H9 (cell line): ENCODE results near the gene EML1. TPM values are rescaled to one million over a fixed set of nuclear protein-coding genes. Genes with fewer than 3 reads are reported as not detected.

Experiments
- DNase-seq: peaks from one replicate; pipeline ENCODE4 v3.0.0-alpha.2; 2017
- H2AFZ ChIP-seq: one replicate; pipeline ENCODE4 v1.6.1; 2013; ENCODE audit warnings: mild to moderate bottlenecking, low read length, control low read depth, moderate library complexity
- H2AK5ac ChIP-seq: 2 replicates; pipeline ENCODE4 v1.6.1; 2013; ENCODE audit warnings: low read length, control low read depth, mixed read lengths; ENCODE audit not compliant: insufficient read length
- H2BK120ac ChIP-seq: one replicate; pipeline ENCODE4 v1.6.1; 2013; ENCODE audit warnings: low read depth, mild to moderate bottlenecking, low read length, control low read depth, inconsistent platforms; ENCODE audit not compliant: poor library complexity, severe bottlenecking
- H2BK12ac ChIP-seq: 2 replicates; pipeline ENCODE4 v1.6.1; 2013; ENCODE audit warnings: low read length, control low read depth, mixed read lengths, low read depth; ENCODE audit not compliant: insufficient read length
- H2BK15ac ChIP-seq: 2 replicates; pipeline ENCODE4 v1.6.1; 2013; ENCODE audit warnings: low read depth, low read length, control low read depth
- H2BK20ac ChIP-seq: one replicate; pipeline ENCODE4 v1.6.1; 2013; ENCODE audit warnings: low read depth, mild to moderate bottlenecking, low read length, control low read depth, inconsistent platforms; ENCODE audit not compliant: poor library complexity, severe bottlenecking
- H2BK5ac ChIP-seq: 2 replicates; pipeline ENCODE4 v1.6.1; 2013; ENCODE audit warnings: low read length, control low read depth, mixed read lengths; ENCODE audit not compliant: insufficient read length
- H3K14ac ChIP-seq: 2 replicates; pipeline ENCODE4 v1.6.1; 2013; ENCODE audit warnings: low read length, control low read depth; ENCODE audit not compliant: insufficient read depth
- H3K18ac ChIP-seq: 2 replicates; pipeline ENCODE4 v1.6.1; 2013; ENCODE audit warnings: low read depth, mild to moderate bottlenecking, mixed read lengths, low read length, control low read depth; ENCODE audit not compliant: insufficient read length
- H3K23ac ChIP-seq: 2 replicates; pipeline ENCODE4 v1.6.1; 2013; ENCODE audit warnings: low read length, control low read depth, mixed read lengths, low read depth; ENCODE audit not compliant: insufficient read length
- H3K23me2 ChIP-seq: 2 replicates; pipeline ENCODE4 v1.6.1; 2013; ENCODE audit warnings: low read depth, mild to moderate bottlenecking, mixed read lengths, low read length, control low read depth; ENCODE audit not compliant: insufficient read length, poor library complexity, severe bottlenecking
- H3K27ac ChIP-seq: 2 replicates; pipeline ENCODE4 v1.5.1; 2013; ENCODE audit warnings: low read length, control low read depth, mixed read lengths, low read depth; ENCODE audit not compliant: insufficient read length
- H3K27me3 ChIP-seq: 2 replicates; pipeline ENCODE4 v1.6.1; 2013; ENCODE audit warnings: low read length, control low read depth, inconsistent platforms; ENCODE audit not compliant: insufficient read depth
- H3K4ac ChIP-seq: 2 replicates; pipeline ENCODE4 v1.6.1; 2013; ENCODE audit warnings: low read depth, mild to moderate bottlenecking, control low read depth, inconsistent platforms, low read length, moderate library complexity
- H3K4me1 ChIP-seq: 2 replicates; pipeline ENCODE4 v1.6.1; 2013; ENCODE audit warnings: low read length, control low read depth, inconsistent platforms; ENCODE audit not compliant: insufficient read depth
- H3K4me2 ChIP-seq: 2 replicates; pipeline ENCODE4 v1.6.1; 2013; ENCODE audit warnings: low read length, control low read depth, mixed read lengths; ENCODE audit not compliant: insufficient read length, insufficient read depth
- H3K56ac ChIP-seq: 2 replicates; pipeline ENCODE4 v1.6.1; 2013; ENCODE audit warnings: low read depth, mild to moderate bottlenecking, mixed read lengths, low read length, control low read depth; ENCODE audit not compliant: insufficient read length
- H3K79me1 ChIP-seq: 2 replicates; pipeline ENCODE4 v1.6.1; 2013; ENCODE audit warnings: low read depth, mild to moderate bottlenecking, moderate library complexity, low read length, control low read depth, inconsistent platforms; ENCODE audit not compliant: insufficient read depth, poor library complexity, severe bottlenecking
- H3K79me2 ChIP-seq: 2 replicates; pipeline ENCODE4 v1.6.1; 2013; ENCODE audit warnings: low read length, control low read depth, inconsistent platforms; ENCODE audit not compliant: insufficient read depth
- H3K9ac ChIP-seq: 2 replicates; pipeline ENCODE4 v1.6.1; 2013; ENCODE audit warnings: low read length, control low read depth, mixed read lengths; ENCODE audit not compliant: insufficient read length; ENCODE audit errors: extremely low read depth
- H3K9me3 ChIP-seq: one replicate; pipeline ENCODE4 v1.6.1; 2013; ENCODE audit warnings: low read depth, low read length, inconsistent platforms; ENCODE audit not compliant: control insufficient read depth
- H3T11ph ChIP-seq: one replicate; pipeline ENCODE4 v1.6.1; 2013; ENCODE audit warnings: mild to moderate bottlenecking, low read length, control low read depth, inconsistent platforms
- H4K20me1 ChIP-seq: one replicate; pipeline ENCODE4 v1.6.1; 2013; ENCODE audit not compliant: control insufficient read depth, insufficient read length, insufficient read depth
- H4K5ac ChIP-seq: 2 replicates; pipeline ENCODE4 v1.6.1; 2013; ENCODE audit warnings: low read depth, mild to moderate bottlenecking, mixed read lengths, low read length, control low read depth; ENCODE audit not compliant: insufficient read length
- H4K8ac ChIP-seq: replicated peaks from 2 replicates; pipeline ENCODE4 v1.6.1; 2013; ENCODE audit warnings: low read length, control low read depth, mixed read lengths, low read depth; ENCODE audit not compliant: insufficient read length
- H4K91ac ChIP-seq: 2 replicates; pipeline ENCODE4 v1.6.1; 2013; ENCODE audit warnings: low read depth, mild to moderate bottlenecking, moderate library complexity, mixed read lengths, low read length, control low read depth; ENCODE audit not compliant: insufficient read length
- H3K27ac Mint-ChIP-seq, 3 experiments: 2 replicates in 2 of 3; 3 replicates in 1 of 3; pipeline ENCODE4 v1.8.0; 2020 to 2021; ENCODE audit warnings: mixed read lengths in 3 of 3, mild to moderate bottlenecking in 1 of 3, moderate library complexity in 1 of 3
- H3K27me3 Mint-ChIP-seq: 2 replicates; pipeline ENCODE4 v1.8.0; 2021; ENCODE audit warnings: low read depth, mild to moderate bottlenecking, moderate library complexity, mixed read lengths
- H3K36me3 Mint-ChIP-seq, 3 experiments: 2 replicates in 2 of 3; 3 replicates in 1 of 3; pipeline ENCODE4 v1.8.0; 2020 to 2021; ENCODE audit warnings: low read depth in 3 of 3, mixed read lengths in 3 of 3; ENCODE audit not compliant: insufficient read depth in 1 of 3
- H3K4me1 Mint-ChIP-seq, 2 experiments: 2 replicates each; pipeline ENCODE4 v1.8.0; 2020; ENCODE audit warnings: mixed read lengths in 2 of 2
- H3K4me3 Mint-ChIP-seq, 2 experiments: 2 replicates in 1 of 2; 3 replicates in 1 of 2; pipeline ENCODE4 v1.8.0; 2020 to 2021; ENCODE audit warnings: mild to moderate bottlenecking in 2 of 2, mixed read lengths in 2 of 2, moderate library complexity in 1 of 2
- H3K9me3 Mint-ChIP-seq, 2 experiments: 2 replicates in 1 of 2; 3 replicates in 1 of 2; pipeline ENCODE4 v1.8.0; 2020; ENCODE audit warnings: mild to moderate bottlenecking in 2 of 2, mixed read lengths in 2 of 2, moderate library complexity in 1 of 2
- WGBS: extraction: QIAGEN DNeasy Blood & Tissue Kit; methylation state at CpG from one replicate; pipeline ENCODE4 v1.1.7; 2013; ENCODE audit warnings: missing lambda C conversion rate, low lambda C conversion rate, mixed read lengths; ENCODE audit not compliant: insufficient read length; ENCODE audit errors: extremely low coverage; 5-methylcytosine and 5-hydroxymethylcytosine counted together
- total RNA-seq: library from RNA; stranded (reverse); gene quantifications from 2 replicates; pipeline ENCODE4 v1.2.1, GENCODE V29; 2021
- TF ChIP-seq, protein P1 (sequence below): fragments of 200-600 bp; sonication (generic); conservative IDR thresholded peaks from 3 replicates; pipeline ENCODE4 v1.8.0; 2021; ENCODE audit warnings: antibody characterized with exemption, mild to moderate bottlenecking

EML1 gene
- total RNA-seq, 1 experiment from 2014 or later: 16.7 TPM

DNA sequence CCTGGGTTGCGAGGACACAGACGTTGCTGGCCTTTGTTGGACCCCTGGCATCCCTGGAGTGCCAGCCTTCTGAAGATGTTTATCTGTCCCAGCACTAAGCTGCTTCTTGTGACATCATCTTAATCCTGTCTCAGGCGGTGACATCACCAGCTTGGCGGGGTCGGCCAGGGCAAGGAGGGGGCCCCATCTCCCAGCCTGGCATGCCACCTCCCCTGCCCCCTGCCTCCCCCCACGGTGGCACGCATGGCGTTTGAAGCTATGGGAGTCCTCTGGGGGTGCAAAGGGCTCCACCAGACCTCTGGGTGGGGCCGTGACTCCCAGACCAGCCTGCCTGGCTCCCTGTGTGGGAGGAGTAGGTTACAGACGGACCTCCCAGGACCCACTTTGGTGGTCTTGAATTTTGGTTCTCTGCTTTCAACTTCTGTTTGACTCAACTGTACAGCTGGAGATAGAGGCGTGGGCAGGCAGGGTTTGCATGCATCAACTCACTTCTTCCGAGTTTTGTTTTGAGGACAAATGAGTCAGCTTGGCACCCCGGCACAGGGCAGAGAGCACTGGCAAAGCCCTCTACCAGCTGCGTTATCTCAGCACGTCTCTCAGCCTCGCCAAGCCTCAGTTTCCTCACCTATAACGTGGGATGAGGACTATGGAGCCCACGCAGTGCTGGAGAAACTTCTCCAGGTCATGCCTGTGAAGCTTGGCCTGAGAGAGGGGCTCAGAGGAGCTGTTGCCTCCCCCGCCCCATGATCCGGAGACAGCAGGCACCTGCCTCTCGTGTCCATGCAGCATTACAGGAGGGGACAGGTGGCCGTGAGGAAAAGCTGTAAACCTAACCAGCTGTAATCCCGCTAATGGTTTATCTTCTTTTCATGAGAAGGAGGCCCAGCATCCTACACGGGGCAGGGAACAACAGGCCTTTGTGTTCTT lies 38.8 kb upstream of the EML1 start:
- no peak overlapping the region for H2BK120ac ChIP-seq
- no peak overlapping the region for H3K27ac ChIP-seq
- no peaks in the 10 kb centered on the region for H3K23me2 ChIP-seq
- TF ChIP-seq, protein P1, sequence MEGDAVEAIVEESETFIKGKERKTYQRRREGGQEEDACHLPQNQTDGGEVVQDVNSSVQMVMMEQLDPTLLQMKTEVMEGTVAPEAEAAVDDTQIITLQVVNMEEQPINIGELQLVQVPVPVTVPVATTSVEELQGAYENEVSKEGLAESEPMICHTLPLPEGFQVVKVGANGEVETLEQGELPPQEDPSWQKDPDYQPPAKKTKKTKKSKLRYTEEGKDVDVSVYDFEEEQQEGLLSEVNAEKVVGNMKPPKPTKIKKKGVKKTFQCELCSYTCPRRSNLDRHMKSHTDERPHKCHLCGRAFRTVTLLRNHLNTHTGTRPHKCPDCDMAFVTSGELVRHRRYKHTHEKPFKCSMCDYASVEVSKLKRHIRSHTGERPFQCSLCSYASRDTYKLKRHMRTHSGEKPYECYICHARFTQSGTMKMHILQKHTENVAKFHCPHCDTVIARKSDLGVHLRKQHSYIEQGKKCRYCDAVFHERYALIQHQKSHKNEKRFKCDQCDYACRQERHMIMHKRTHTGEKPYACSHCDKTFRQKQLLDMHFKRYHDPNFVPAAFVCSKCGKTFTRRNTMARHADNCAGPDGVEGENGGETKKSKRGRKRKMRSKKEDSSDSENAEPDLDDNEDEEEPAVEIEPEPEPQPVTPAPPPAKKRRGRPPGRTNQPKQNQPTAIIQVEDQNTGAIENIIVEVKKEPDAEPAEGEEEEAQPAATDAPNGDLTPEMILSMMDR: no peak
- Mint-ChIP-seq H3K4me3 (no peak overlapping the region), H3K27ac (peak overlapping the region in 1 of 3 experiments; percentile 72; a peak in 2 of 7 replicates), H3K9me3 (no peaks in the 10 kb centered on the region), H3K4me1 (peaks cover 28 to 31% of the 10 kb centered on the region in 2 experiments), H3K36me3 (no peaks in the 10 kb centered on the region), H3K27me3 (peaks cover 16% of the 10 kb centered on the region)
- H3K9ac ChIP-seq: no peak overlapping the region
- no peak overlapping the region for H4K8ac ChIP-seq
- WGBS: no CpG with 5 or more reads among the region's 24 CpGs
- DNase-seq: no peak
- H4K5ac ChIP-seq: no peak overlapping the region
- H3K4ac ChIP-seq: no peak overlapping the region
- H2AK5ac ChIP-seq: no peak overlapping the region
- no peaks in the 10 kb centered on the region for H3K27me3 ChIP-seq
- H2BK5ac ChIP-seq: no peak overlapping the region
- H3T11ph ChIP-seq: no peak overlapping the region
- H3K79me1 ChIP-seq: no peaks in the 10 kb centered on the region
- H4K91ac ChIP-seq: no peak overlapping the region
- no peak overlapping the region for H2BK20ac ChIP-seq
- no peak overlapping the region for H3K56ac ChIP-seq
- no peak overlapping the region; the same call in 1 of the 2 replicates for H3K14ac ChIP-seq
- H2AFZ ChIP-seq: no peak overlapping the region
- no peak overlapping the region for H3K23ac ChIP-seq
- no peak overlapping the region for H3K4me2 ChIP-seq
- H2BK15ac ChIP-seq: no peak overlapping the region
- H3K9me3 ChIP-seq: no peaks in the 10 kb centered on the region
- H3K79me2 ChIP-seq: no peaks in the 10 kb centered on the region
- no peaks in the 10 kb centered on the region for H4K20me1 ChIP-seq
- no peak overlapping the region for H2BK12ac ChIP-seq
- peaks cover 7% of the 10 kb centered on the region; the same call in 1 of the 2 replicates for H3K4me1 ChIP-seq
- no peak overlapping the region for H3K18ac ChIP-seq
